ENCODE data around the gene PYDC1. TPM values are rescaled to one million over a fixed set of nuclear protein-coding genes. Genes with fewer than 3 reads are reported as not detected.

Gene PYDC1
- total and polyA plus RNA-seq, 2 experiments from 2014 or later: 1.8 TPM; not detected in 1

DNA sequence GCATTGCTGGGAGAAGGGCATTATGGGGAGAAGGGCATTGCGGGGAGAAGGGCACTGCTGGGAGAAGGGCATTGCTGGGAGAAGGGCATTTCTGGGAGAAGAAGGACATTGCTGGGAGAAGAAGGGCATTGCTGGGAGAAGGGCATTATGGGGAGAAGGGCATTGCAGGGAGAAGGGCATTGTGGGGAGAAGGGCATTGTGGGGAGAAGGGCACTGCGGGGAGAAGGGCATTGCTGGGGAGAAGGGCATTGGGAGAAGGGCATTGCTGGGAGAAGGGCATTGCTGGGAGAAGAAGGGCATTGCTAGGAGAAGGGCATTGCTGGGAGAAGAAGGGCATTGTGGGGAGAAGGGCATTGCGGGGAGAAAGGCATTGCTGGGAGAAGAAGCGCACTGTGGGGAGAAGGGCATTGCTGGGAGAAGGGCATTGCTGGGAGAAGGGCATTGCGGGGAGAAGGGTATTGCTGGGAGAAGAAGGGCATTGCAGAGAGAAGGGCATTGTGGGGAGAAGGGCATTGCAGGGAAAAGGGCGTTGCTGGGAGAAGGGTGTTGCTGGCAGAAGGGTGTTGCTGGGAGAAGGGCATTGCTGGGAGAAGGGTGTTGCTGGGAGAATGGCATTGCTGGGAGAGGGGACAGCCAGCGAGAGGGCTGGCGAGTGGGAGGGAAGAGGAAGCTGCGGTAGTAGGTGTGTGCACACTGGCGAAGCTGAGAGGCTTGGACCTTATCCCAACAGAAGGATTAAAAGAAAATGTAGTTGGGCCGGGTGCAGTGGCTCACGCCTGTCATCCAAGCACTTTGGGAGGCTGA is 4.6 kb upstream of the PYDC1 start:
- Histone ChIP-seq H3K4me2 (no peak overlapping the region), H2AFZ (no peak overlapping the region), H3K4me3 (no peak overlapping the region), H3F3A (replicated peaks; ENCODE audit: low read depth) (no peaks in the 10 kb centered on the region), H3K27ac (ENCODE audit: low read depth) (no peak overlapping the region), H4K20me1 (replicated peaks; ENCODE audit: insufficient read depth) (no peaks in the 10 kb centered on the region), H3K9me2 (ENCODE audit: insufficient read depth) (no peaks in the 10 kb centered on the region), H3K4me1 (ENCODE audit: insufficient read depth) (peaks cover 4% of the 10 kb centered on the region; the same call in 1 of the 2 replicates), H3K36me3 (ENCODE audit: insufficient read depth) (no peaks in the 10 kb centered on the region), H3K79me2 (replicated peaks; ENCODE audit: insufficient read depth) (no peaks in the 10 kb centered on the region), H3K27me3 (ENCODE audit: insufficient read depth) (peaks cover 17% of the 10 kb centered on the region)
- Mint-ChIP-seq H3K36me3 (ENCODE audit: low read depth) (no peaks in the 10 kb centered on the region), H3K27ac (no peak overlapping the region), H3K9me3 (no peaks in the 10 kb centered on the region; the same call in 2 of the 3 replicates), H3K27me3 (ENCODE audit: insufficient read depth, low read depth, poor library complexity) (peaks cover 26% of the 10 kb centered on the region), H3K4me3 (no peak overlapping the region), H3K4me1 (peaks cover 7% of the 10 kb centered on the region; the same call in 2 of the 3 replicates)
- TF ChIP-seq POLR2AphosphoS5 (IDR thresholded peaks at IDR 0.05; ENCODE audit: low read depth) (peak; percentile 40; the same call in 1 of the 2 replicates), EZH2 (IDR thresholded peaks at IDR 0.05; ENCODE audit: low read depth, unreplicated experiment) (no peak)
- DNase-seq (ENCODE audit: low spot score) (no peak), ATAC-seq (no peak)

DNA sequence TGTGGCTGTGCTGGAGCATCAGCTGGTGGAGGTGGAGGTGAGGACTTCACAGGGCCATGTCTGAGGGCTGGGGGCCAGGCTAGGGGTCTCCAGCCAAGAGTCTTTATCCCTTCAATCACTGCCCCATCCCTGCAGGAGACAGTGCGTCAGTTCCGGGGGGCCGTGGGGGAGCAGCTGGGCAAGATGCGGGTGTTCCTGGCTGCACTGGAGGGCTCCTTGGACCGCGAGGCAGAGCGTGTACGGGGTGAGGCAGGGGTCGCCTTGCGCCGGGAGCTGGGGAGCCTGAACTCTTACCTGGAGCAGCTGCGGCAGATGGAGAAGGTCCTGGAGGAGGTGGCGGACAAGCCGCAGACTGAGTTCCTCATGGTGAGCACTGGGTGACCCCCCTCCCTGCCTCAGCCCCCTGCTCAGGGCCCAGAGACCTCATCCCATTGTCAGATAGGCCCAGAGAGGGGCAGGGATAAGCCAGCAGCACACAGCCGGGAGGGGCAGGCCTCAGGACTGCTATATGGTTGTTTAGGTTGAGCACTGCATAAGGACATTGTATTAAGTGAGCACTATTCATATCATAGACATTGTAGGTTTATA is 2.3 kb upstream of the PYDC1 start:
- Mint-ChIP-seq H3K9me3 (no peaks in the 10 kb centered on the region; the same call in 1 of the 3 replicates), H3K4me3 (no peak overlapping the region), H3K27me3 (ENCODE audit: insufficient read depth, low read depth, poor library complexity) (peaks cover 41% of the 10 kb centered on the region), H3K36me3 (ENCODE audit: low read depth) (no peaks in the 10 kb centered on the region), H3K27ac (no peak overlapping the region), H3K4me1 (peaks cover 17% of the 10 kb centered on the region; the same call in 2 of the 3 replicates)
- H3K4me1 ChIP-seq (ENCODE audit: insufficient read depth): peaks cover 11% of the 10 kb centered on the region
- H2AFZ ChIP-seq: no peak overlapping the region
- H3K9me2 ChIP-seq (ENCODE audit: insufficient read depth): no peaks in the 10 kb centered on the region
- no peak for TF ChIP-seq EZH2phosphoT487 (IDR thresholded peaks at IDR 0.05; ENCODE audit: unreplicated experiment)
- TF ChIP-seq, protein P1, sequence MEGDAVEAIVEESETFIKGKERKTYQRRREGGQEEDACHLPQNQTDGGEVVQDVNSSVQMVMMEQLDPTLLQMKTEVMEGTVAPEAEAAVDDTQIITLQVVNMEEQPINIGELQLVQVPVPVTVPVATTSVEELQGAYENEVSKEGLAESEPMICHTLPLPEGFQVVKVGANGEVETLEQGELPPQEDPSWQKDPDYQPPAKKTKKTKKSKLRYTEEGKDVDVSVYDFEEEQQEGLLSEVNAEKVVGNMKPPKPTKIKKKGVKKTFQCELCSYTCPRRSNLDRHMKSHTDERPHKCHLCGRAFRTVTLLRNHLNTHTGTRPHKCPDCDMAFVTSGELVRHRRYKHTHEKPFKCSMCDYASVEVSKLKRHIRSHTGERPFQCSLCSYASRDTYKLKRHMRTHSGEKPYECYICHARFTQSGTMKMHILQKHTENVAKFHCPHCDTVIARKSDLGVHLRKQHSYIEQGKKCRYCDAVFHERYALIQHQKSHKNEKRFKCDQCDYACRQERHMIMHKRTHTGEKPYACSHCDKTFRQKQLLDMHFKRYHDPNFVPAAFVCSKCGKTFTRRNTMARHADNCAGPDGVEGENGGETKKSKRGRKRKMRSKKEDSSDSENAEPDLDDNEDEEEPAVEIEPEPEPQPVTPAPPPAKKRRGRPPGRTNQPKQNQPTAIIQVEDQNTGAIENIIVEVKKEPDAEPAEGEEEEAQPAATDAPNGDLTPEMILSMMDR (conservative IDR thresholded peaks at IDR 0.05; ENCODE audit: low read depth in 2 of 2): no peak
- TF ChIP-seq, protein P2, sequence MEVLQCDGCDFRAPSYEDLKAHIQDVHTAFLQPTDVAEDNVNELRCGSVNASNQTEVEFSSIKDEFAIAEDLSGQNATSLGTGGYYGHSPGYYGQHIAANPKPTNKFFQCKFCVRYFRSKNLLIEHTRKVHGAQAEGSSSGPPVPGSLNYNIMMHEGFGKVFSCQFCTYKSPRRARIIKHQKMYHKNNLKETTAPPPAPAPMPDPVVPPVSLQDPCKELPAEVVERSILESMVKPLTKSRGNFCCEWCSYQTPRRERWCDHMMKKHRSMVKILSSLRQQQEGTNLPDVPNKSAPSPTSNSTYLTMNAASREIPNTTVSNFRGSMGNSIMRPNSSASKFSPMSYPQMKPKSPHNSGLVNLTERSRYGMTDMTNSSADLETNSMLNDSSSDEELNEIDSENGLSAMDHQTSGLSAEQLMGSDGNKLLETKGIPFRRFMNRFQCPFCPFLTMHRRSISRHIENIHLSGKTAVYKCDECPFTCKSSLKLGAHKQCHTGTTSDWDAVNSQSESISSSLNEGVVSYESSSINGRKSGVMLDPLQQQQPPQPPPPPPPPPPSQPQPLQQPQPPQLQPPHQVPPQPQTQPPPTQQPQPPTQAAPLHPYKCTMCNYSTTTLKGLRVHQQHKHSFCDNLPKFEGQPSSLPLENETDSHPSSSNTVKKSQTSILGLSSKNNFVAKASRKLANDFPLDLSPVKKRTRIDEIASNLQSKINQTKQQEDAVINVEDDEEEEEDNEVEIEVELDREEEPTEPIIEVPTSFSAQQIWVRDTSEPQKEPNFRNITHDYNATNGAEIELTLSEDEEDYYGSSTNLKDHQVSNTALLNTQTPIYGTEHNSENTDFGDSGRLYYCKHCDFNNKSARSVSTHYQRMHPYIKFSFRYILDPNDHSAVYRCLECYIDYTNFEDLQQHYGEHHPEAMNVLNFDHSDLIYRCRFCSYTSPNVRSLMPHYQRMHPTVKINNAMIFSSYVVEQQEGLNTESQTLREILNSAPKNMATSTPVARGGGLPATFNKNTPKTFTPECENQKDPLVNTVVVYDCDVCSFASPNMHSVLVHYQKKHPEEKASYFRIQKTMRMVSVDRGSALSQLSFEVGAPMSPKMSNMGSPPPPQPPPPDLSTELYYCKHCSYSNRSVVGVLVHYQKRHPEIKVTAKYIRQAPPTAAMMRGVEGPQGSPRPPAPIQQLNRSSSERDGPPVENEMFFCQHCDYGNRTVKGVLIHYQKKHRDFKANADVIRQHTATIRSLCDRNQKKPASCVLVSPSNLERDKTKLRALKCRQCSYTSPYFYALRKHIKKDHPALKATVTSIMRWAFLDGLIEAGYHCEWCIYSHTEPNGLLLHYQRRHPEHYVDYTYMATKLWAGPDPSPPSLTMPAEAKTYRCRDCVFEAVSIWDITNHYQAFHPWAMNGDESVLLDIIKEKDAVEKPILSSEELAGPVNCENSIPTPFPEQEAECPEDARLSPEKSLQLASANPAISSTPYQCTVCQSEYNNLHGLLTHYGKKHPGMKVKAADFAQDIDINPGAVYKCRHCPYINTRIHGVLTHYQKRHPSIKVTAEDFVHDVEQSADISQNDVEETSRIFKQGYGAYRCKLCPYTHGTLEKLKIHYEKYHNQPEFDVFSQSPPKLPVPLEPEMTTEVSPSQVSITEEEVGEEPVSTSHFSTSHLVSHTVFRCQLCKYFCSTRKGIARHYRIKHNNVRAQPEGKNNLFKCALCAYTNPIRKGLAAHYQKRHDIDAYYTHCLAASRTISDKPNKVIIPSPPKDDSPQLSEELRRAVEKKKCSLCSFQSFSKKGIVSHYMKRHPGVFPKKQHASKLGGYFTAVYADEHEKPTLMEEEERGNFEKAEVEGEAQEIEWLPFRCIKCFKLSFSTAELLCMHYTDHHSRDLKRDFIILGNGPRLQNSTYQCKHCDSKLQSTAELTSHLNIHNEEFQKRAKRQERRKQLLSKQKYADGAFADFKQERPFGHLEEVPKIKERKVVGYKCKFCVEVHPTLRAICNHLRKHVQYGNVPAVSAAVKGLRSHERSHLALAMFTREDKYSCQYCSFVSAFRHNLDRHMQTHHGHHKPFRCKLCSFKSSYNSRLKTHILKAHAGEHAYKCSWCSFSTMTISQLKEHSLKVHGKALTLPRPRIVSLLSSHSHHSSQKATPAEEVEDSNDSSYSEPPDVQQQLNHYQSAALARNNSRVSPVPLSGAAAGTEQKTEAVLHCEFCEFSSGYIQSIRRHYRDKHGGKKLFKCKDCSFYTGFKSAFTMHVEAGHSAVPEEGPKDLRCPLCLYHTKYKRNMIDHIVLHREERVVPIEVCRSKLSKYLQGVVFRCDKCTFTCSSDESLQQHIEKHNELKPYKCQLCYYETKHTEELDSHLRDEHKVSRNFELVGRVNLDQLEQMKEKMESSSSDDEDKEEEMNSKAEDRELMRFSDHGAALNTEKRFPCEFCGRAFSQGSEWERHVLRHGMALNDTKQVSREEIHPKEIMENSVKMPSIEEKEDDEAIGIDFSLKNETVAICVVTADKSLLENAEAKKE (CRISPR knock-in tag; IDR thresholded peaks at IDR 0.05): no peak
- no peak for TF ChIP-seq CREB1 (CRISPR knock-in tag; IDR thresholded peaks at IDR 0.05; ENCODE audit: low read depth)
- TF ChIP-seq NANOG (IDR thresholded peaks at IDR 0.05; ENCODE audit: borderline replicate concordance): no peak
- TF ChIP-seq EZH2 (IDR thresholded peaks at IDR 0.05; ENCODE audit: low read depth, unreplicated experiment): no peak
- TF ChIP-seq, protein P3, sequence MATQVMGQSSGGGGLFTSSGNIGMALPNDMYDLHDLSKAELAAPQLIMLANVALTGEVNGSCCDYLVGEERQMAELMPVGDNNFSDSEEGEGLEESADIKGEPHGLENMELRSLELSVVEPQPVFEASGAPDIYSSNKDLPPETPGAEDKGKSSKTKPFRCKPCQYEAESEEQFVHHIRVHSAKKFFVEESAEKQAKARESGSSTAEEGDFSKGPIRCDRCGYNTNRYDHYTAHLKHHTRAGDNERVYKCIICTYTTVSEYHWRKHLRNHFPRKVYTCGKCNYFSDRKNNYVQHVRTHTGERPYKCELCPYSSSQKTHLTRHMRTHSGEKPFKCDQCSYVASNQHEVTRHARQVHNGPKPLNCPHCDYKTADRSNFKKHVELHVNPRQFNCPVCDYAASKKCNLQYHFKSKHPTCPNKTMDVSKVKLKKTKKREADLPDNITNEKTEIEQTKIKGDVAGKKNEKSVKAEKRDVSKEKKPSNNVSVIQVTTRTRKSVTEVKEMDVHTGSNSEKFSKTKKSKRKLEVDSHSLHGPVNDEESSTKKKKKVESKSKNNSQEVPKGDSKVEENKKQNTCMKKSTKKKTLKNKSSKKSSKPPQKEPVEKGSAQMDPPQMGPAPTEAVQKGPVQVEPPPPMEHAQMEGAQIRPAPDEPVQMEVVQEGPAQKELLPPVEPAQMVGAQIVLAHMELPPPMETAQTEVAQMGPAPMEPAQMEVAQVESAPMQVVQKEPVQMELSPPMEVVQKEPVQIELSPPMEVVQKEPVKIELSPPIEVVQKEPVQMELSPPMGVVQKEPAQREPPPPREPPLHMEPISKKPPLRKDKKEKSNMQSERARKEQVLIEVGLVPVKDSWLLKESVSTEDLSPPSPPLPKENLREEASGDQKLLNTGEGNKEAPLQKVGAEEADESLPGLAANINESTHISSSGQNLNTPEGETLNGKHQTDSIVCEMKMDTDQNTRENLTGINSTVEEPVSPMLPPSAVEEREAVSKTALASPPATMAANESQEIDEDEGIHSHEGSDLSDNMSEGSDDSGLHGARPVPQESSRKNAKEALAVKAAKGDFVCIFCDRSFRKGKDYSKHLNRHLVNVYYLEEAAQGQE (IDR thresholded peaks at IDR 0.05; ENCODE audit: unreplicated experiment): no peak
- ATAC-seq (no peak), DNase-seq (ENCODE audit: low spot score) (no peak)
- no peaks in the 10 kb centered on the region for H3K79me2 ChIP-seq (replicated peaks; ENCODE audit: insufficient read depth)
- H3K27ac ChIP-seq (ENCODE audit: low read depth): no peak overlapping the region
- H4K20me1 ChIP-seq (replicated peaks; ENCODE audit: insufficient read depth): no peaks in the 10 kb centered on the region
- no peaks in the 10 kb centered on the region for H3F3A ChIP-seq (replicated peaks; ENCODE audit: low read depth)
- H3K27me3 ChIP-seq (ENCODE audit: insufficient read depth): peaks cover 31% of the 10 kb centered on the region
- no peak overlapping the region for H3K4me2 ChIP-seq
- no peak overlapping the region for H3K4me3 ChIP-seq
- no peaks in the 10 kb centered on the region for H3K36me3 ChIP-seq (ENCODE audit: insufficient read depth)
